ENCODE results near the gene PRLR.
"Not testable (repeated sequence)": the region's sequence is repeated elsewhere in the genome, so short reads cannot be mapped to it uniquely, and the experiment has no call there.

The PRLR gene

DNA sequence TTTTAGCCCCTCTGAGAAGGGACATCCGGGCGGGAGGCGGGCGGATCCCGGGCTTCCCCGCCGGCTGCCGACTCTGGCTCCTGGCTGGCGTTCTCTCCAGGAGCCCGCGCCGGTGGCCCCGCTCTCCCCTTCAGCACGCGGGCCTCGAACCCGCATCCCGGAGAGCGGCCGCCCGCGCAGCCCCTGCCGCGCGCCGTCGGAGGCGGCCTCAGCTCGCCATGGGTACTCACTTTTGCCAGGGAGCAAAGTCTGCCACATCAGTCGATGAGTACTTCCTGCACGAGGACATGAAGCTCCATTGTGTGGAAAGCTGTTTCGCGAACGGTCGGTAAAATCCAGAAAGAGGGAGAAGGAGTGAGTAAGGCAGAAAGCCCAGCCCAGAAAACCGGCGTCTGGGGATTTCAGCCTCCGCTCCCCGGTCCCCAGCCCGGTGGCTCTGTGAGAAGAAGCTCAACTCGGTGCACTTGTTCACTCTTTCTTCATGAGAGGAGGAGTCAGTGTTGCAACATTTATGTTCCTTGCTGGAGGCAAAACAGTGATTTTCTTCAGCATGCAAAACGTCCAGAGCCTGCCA, at the start of gene PRLR:
Gene PRLR (minus strand): TSS at position 450 of the 574 bp plus-strand sequence. CDS start 140,867 bp downstream, outside the sequence.
- no peak for DNase-seq

DNA sequence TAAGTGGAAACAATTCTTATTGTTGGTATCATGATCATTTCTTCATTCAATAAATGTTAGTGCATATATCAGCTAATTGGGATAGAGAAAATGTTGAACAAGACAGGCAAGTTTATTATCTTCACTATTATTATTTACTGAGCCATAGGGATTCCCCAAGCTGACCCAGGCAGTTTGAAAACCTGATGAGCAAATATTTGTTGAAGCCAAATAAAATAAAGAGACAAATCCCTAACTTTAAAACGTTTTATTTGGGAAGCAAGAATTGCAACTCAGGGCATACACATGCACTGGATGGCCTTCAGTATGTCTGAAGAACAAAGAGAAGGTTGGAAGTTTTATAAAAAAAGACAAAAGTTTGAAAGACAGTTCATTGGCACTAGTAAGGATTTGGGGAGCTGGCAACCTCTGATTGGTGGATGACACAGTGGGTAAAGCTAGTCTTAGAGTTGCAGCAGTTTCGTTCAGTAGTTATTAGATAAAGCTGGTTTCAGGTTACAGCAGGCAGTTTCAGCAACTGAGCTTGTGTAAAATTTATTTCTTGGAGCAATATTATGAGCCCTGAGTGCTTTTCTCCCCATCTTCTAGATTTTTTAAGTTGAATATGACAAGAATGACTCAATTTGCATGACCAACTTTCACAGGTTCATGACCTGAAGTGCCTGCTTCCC, 44.7 kb upstream of the PRLR start:
- no peak for DNase-seq

DNA sequence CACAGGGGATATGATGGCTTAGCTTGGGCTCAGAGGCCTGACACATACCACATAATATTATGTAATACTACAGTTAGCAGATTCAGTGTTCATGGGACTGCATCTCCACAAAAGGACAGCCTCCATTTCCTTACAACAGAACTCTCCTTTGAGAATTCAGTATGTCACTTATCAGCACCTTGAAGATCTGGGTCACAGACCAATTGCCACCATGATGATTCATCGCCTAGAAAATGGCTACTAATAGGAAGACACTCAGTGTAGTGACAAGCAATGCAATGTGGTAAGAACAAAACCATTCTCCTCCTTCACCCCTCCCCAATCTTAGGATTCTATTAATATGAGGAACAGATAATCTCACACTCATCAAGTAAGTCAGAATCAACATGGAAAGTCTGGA, 38.7 kb upstream of the PRLR start:
- no peak for DNase-seq

DNA sequence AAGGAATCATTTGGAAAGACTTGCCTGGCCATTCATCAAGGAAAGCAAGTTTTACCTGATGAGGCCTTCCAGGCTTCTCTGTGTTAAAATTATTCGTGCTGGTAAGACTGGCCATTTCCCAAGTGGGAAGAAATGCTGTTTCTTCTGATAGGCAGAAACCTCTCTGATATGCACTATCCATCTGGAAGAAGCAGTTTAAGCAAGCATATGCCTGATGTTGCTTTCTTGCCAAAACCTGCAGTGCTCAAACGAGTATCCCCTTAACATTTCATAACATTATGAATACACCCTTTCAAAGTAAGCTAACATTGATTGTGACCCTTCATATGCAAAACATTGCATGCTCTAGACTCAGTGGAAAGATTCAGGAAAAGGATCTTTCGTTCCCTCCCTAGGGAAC, 36.0 kb upstream of the PRLR start:
- DNase-seq: no peak

DNA sequence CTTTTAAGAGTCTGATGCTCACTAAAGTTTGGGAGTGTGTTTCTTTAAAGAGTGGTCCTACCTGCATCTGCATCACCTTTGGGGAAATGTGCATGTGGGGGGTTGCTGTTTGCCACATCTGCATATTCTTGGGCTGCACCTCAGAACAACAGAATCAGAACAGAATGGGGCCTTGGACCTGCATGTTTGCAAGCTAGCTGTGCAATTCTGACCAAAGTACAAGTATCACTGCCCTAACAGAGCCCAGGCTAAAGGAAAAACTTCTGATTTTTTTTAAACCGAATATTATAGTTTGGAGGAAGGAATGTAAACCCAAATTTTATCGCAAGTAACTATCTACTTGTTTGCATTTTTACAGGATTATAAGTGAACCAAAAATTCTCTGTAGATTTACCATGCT, 34.2 kb upstream of the PRLR start:
- no peak for DNase-seq

DNA sequence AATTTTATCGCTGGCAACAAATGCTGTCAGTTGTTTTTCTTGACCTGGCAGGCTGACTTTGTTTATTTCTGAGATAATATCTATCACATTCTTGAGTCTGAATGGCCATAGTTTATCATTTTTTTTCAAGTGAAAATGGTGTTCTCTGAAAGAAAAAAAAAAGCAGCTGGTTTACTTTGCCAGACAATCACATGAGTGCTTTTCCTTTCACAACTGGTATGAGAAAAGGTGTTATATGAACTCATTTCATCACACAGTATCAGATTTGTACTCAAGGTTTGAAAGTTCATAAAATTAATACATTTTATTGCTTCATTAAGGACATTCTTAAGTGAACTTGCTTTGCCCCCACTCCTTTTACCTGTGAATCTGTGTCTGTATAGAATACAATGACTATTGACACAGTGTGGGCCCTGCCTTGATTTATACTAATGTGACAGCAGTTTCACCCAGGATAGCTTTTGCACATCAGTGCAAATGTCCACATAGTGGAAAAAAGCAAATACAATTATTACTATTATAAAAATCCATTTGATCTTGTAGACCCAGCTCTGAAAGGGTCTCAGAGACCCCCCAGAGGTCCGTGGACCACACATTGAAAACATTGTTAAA, 33.1 kb upstream of the PRLR start:
- no peak for DNase-seq

DNA sequence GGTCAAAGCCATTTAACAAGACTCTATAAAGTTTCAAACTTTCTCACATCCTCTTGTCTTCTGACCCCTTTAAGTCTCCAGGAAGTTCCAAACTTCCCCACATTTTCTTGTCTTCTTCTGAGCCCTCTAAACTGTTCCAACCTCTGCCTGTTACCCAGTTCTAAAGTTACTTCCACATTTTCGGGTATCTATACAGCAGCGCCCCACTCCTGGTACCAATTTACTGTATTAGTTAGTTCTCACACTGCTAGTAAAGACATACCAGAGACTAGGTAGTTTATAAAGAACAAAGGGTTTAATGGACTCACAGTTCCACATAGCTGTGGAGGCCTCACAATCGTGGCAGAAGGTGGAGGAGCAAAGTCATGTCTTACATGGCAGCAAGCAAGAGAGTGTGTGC, 23.3 kb upstream of the PRLR start:
- no peak for DNase-seq

DNA sequence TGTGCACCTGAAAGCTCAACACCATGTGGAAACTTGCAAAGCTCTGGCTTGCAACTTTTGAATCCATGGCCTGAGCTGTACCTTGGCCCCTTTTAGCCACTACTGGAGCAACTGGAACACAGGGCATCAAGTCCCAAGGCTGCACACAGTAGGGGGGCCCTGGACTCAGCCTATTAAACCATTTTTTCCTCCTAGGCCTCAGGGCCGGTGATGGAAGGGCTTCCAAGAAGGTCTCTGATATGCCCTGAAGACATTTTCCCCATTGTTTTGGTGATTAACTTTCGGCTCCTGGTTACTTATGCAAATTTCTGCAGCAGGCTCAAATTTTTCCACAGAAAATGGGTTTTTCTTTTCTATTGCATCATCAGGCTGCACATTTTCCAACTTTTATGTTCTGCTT, 22.7 kb upstream of the PRLR start:
- no peak for DNase-seq

DNA sequence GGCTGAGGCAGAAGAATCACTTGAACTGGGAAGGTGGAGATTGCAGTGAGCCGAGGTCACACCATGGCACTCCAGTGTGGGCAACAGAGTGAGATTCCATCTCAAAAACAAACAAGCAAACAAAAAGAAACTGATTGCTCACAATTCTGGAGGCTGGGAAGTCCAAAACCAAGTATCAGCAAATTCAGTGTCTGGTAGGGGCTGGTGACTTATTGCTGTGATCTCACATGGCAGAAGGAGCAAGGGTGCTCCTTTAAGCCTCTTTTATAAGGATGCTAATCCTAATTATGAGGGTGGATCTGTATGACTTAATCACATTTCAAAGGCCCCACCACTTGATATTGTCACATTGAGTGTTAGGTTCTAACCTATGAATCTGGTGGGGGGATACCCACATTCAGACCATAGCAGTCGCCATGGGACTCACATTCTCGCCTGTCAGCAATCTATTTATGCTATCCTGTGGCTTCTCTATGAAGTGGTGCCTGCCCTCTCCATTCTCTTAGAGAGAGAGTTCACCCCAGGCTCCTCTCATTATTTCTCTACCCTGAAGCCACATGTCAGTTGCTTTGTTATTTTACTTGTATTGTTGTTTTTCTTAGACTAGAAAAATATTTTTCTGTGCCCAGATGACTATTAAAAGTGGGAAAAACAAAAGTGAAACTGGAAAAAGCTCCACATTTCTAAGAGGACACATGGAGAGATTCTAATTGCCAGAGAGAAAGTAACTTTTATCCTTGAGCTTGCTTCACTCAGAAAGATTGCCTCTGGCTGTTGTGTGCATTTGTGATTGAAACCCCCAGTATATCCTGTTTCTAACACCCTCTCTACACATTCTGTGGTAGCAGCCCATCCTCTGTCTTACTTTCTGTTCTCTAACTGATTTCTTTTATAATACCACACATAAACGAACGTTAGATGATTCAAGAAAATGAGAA, 18.8 kb upstream of the PRLR start:
- no peak for DNase-seq

DNA sequence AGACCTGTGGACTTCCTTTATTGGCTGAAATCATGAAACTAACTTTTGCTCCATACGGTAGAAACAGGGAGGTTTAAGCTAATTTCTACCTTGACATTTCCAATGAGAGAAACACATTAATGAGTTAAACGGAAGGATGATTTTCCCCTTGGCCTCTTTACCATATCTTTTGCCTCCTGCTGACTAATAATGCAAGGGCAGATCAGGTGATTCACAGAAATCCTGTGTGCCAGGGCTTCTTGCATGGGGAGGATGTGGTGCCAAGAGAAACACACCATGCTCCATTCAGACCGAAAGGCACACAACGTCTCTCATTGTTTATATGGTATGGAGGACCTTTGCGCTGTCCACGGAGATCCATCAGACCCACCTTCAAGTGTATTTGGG, 17.4 kb upstream of the PRLR start:
- DNase-seq: no peak

DNA sequence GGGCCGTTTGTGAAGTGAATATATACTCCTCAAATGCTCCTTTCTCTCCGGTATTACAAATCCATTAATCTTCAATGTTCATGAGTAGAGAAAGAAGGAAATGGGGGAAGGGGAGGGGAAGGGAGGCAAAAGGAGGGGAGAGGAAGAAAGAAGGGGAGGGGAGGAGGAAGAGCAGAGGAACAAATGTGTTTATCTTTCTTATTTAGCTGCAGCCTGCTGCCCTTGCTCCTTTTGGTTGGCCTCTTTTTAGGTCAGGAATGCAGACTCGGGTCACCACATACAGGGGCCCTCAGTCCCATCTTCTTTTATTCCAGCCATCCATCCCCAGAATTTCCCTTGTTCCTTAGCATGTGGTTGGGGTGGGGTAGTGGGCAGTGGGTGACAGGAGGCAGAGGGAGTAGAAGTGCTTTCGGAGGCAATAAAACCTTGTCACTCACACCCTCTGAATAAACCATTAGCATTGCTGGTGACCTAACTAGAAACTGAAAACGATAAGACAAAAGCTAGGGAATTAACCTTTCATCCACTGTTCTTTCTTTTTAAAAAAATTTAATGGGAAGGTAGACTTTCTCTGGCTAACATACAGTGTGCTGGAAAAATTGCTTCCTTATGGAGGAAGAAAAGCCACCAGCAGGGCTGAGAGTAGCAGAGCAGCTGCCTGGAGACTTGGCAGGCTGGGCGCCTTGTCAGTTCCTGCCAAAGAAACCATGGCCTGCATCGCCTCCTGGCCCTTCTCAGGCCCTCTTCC, 16.8 kb upstream of the PRLR start:
- no peak for DNase-seq

DNA sequence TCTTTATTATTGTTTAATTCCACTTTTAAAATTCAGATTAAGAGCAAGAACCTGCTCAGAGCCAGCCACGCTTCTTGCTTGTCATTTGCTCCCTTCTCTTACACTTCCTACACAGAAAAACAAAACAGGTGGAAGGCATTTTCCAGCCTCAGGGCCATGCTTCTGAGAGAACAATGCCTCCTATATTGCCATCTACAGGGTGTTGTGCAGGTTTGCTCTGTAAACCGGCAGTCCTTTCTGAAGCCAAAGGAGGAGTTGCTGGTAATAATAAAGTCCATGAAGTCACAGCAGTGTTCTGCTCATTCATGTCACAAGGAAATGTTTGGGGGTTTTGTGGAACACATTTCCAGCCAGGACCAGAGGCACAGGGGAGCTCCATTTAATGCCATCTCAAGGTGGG, 16.1 kb upstream of the PRLR start:
- no peak for DNase-seq

DNA sequence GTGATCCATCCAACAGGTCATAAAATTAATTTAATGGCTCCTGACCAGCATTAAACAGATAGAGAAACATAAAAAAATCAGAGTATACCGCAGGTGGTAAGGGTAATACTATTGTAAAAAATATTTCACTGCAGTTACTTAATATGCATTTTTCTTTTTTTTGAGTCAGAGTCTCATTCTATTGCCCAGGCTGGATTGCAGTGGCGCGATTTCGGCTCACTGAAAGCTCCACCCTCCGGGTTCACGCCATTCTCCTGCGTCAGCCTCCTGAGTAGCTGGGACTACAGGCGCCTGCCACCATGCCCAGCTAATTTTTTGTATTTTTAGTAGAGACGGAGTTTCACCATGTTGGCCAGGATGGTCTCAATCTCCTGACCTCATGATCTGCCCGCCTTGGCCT, 15.1 kb upstream of the PRLR start:
- not testable (repeated sequence) for DNase-seq

DNA sequence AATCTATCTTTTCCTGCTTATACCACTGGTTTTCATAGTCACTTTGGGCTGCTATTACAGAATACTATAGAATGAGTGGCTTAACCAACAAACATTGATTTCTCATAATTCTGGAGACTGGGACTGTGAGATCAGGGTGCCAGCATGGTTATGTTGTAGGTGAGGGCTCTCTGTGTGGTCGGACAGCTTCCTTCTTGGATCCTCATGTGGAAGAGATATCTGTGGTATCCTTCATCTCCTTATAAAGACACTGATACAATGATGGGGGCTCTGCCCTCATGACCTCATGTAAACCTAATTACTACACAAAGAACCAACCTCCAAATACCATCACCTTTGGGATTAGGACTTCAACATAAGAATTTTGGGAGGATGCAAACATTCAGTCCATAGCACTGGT, 13.9 kb upstream of the PRLR start:
- no peak for DNase-seq

DNA sequence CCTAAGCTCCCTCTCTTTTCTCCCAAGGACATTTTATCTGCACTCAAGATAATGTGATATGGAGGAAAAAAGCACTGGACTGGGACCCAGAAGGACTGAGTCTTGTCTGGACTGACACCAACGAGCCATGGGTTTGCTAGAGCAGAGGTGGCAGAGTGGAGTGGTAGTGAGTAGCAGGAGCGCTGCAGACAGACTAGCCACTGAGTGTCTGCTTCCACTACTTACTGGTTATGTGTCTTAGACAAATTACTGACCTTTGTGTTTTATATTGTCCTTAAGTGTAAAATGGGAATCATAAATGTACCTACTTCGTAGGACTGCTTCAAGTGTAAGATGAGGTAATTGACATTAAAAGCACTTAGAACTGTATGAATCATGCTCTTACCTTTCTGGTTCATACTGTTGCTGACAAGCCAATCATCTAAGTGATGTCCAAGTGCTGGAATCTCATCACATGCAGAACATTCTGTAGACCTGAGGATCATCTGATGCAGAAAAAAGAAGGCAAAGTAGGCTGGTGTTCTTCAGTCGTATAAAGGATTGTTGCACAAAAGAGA, 12.5 kb upstream of the PRLR start:
- DNase-seq: no peak

DNA sequence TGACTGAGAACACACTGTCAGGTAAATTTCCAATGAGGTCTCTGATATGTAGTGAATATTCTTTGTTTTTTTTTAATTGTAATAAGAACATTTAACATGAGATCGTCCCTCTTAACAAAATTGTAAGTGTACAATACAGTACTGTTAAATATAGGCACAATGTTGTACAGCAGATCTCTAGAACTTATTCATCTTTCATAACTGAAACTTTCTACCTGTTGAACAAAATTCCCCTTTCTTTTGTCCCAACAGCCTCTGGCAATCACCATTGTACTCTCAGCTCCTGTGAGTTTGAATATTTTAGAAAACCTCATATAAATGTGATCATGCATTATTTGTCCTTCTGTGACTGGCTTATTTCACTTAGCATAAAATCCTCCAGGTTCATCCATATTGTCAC, 10.6 kb upstream of the PRLR start:
- no peak for DNase-seq

DNA sequence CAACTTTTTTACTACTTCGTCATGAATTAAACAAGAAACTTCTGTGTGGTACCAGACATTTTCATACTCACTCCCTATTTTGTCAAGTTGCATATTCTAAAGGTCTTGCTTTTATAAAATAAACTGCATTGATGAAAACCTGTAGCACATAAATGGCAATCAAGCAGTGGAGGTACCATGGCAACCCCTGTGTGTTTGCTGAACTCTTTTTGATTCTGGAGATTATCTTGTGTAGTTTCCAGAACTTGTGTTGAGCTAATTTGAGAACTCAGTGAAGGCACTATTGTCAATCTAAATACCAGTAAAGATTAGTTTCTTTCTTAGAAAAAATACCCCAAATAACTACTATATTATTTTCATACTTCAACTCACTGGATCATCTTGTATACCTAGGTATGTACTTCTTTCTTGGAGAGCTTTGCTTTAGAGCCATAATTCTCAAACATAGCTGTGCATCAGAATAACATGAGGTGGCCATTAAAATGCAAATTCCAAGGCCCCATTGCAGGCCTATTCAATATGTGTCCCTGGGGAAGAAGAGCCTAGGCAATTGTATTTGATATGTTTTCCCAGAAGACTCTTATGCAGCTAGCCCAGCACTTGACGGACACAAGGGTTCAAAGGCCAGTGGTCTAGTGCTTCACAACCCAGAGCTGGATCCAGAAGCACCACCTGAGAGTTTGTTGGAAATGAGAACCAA, 9.8 kb upstream of the PRLR start:
- DNase-seq: no peak

DNA sequence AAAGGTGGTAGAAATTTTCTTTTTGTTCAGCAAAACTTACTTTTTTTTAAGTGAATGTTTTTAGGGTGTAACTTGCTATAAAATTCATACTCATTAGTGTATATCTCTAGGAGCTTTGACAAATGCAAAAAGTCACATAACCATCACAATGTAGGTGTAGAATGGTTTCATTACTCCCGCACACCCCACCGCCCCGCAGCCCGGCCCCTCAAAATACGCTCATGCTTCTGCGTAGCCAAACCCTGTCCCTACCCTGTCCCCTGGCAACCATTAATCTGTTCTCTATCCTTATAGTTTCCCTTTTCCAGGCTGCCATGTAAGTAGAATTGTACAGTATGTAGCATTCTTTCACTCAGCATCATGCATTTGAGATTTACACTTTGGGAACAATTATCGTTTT, 9.2 kb upstream of the PRLR start:
- DNase-seq: no peak

DNA sequence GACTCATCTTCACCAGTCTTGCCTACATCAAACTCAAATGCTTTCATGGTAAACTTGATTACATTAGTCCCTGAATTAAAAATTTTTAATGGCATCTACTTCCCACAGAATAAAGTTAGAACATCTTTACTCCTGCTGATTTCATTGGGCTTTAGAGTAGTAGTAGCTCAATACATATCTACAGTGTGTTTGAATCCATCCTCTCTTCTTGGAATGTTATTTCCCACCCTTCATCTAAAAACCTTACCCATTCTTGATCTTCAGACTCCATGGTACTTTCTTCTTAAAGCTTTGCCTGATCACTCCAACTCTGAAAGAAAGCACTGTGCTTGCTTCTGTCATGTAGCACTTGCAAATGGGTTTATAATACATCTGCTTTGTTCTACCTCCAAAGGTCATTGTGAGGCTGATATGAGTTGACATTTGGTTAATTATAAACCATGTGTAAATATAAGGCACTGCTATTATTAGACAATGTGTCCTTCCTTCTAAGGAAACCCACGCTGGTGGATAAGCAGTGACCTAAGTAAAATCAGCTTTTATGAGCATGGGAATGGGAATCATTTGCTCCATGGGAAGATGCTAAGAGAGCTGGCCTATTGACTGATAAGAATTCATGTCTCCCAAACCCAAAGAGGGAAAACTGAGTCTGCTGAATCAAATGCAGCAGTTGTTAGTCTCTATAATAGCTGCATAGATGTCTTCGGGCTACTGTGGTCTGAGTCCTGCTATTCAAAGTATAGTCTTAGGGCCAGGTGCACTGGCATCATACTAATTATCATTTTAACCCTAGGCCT, 7.5 kb upstream of the PRLR start:
- no peak for DNase-seq

DNA sequence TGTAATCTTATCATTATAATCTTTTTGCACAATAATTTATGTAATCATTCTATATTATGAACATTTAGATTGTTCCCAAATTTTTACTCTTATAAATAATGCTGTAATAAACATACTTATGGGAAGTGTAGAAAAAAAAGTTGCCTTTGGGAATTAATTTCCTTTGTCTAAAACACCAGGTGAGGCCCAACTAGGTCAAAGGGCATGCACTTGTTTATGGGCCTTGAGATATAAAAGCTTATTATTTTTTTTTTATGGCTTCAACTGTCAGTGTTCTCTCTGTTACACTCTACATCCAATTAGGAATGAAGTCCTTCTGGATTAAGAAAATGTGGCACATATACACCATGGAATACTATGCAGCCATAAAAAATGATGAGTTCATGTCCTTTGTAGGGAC, 6.5 kb upstream of the PRLR start:
- DNase-seq: no peak

DNA sequence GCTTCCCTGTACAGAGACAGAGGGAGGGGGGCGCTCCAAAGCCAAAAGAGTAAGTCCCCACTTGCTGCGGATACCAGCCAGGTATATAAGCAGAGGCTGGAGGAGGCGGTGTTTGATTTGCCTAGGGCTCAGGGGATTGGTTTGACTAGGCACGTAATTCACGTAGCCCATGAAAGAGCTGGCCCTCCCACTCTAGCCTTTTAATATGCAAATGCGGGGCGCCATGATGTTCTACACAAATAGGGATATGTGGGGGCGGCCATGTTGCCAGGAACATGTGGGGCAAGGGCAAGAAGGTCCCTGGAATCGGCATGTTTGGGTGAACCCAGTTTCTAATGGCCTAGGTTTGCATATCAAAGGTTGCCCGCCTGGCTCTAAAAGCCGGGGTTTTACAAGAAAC, 3.3 kb upstream of the PRLR start:
- no peak for DNase-seq
